GM12878 (cell line): ENCODE measurements around the gene SCNN1B. TPM values are rescaled to one million over a fixed set of nuclear protein-coding genes. Genes with fewer than 3 reads are reported as not detected.

ENCODE experiments used
- ATAC-seq: fragments of 200-7000 bp; cut with Tn5 transposase; 3 replicates; pipeline ENCODE4 v1.9.1; 2020; ENCODE audit warnings: mild to moderate bottlenecking, moderate library complexity
- BruUV-seq: library from RNA; stranded (reverse); fragments of 400-500 nt; replicated peaks from 2 replicates; lab custom pipeline; 2021; lab: Mats Ljungman, UMichigan
- CTCF ChIA-PET: fragments of 300-600 bp; sonication (Branson Sonifier 250); formaldehyde crosslinking; extraction: SDS; loops from one replicate; lab custom pipeline; 2021; ENCODE audit warnings: inconsistent platforms; lab: Yijun Ruan, JAX
- POLR2A ChIA-PET: fragments of 350-600 bp; formaldehyde crosslinking; extraction: SDS; loops from one replicate; lab custom pipeline; 2021; ENCODE audit warnings: inconsistent platforms; lab: Charles Lee
- RAD21 ChIA-PET: fragments of 300-600 bp; sonication (Branson Sonifier 250); formaldehyde crosslinking; loops from one replicate; lab custom pipeline; 2023; ENCODE audit warnings: antibody characterized with exemption; ENCODE audit not compliant: unreplicated experiment; lab: Charles Lee
- SMC1A ChIA-PET: fragments of 300-600 bp; sonication (Branson Sonifier 250); formaldehyde crosslinking; loops from one replicate; lab custom pipeline; 2023; ENCODE audit not compliant: unreplicated experiment, uncharacterized antibody; lab: Charles Lee
- DNase-seq: peaks from one replicate; pipeline ENCODE4 v3.0.0-alpha.2; 2011; ENCODE audit warnings: low read depth, low spot score
- FAIRE-seq: peaks from 3 replicates; lab custom pipeline; 2011; peaks lifted over from hg19 to GRCh38; lab: Jason Lieb, UNC
- H2AFZ ChIP-seq: 2 replicates; pipeline ENCODE4 v1.6.0; 2011; ENCODE audit warnings: low read depth, low read length, control low read depth; ENCODE audit not compliant: control insufficient read depth
- H3K27ac ChIP-seq: 2 replicates; pipeline ENCODE4 v1.5.1; 2011; ENCODE audit warnings: control low read depth; ENCODE audit not compliant: control insufficient read depth, insufficient read depth
- H3K27me3 ChIP-seq, 2 experiments: replicated peaks in 1 of 2; 2 replicates each; pipeline versions ENCODE4 v1.6.0 to v1.6.1; 2011; ENCODE audit warnings: low read length in 1 of 2; ENCODE audit not compliant: control insufficient read depth in 2 of 2, insufficient read depth in 2 of 2
- H3K36me3 ChIP-seq, 2 experiments: 2 replicates each; pipeline ENCODE4 v1.5.1; 2011; ENCODE audit warnings: low read length in 1 of 2; ENCODE audit not compliant: control insufficient read depth in 2 of 2, insufficient read depth in 2 of 2
- H3K4me1 ChIP-seq: 2 replicates; pipeline ENCODE4 v1.6.1; 2011; ENCODE audit warnings: mild to moderate bottlenecking, low read length, moderate library complexity, mixed read lengths; ENCODE audit not compliant: control insufficient read depth, insufficient read depth
- H3K4me2 ChIP-seq: 2 replicates; pipeline ENCODE4 v1.6.0; 2011; ENCODE audit warnings: control low read depth; ENCODE audit not compliant: control insufficient read depth, insufficient read depth
- H3K4me3 ChIP-seq: fragments of 200-600 bp; sonication (generic); 2 replicates; pipeline ENCODE4 v1.5.1; 2016
- H3K79me2 ChIP-seq: 2 replicates; pipeline ENCODE4 v1.6.0; 2011; ENCODE audit warnings: low read length; ENCODE audit not compliant: control insufficient read depth, insufficient read depth
- H3K9ac ChIP-seq: 2 replicates; pipeline ENCODE4 v1.8.0; 2011; ENCODE audit warnings: low read length, control low read depth, mixed read lengths; ENCODE audit not compliant: control insufficient read depth, insufficient read depth
- H3K9me3 ChIP-seq: replicated peaks from 3 replicates; pipeline ENCODE4 v1.5.1; 2011; ENCODE audit warnings: mild to moderate bottlenecking, low read length; ENCODE audit not compliant: control insufficient read depth, insufficient read depth
- H4K20me1 ChIP-seq: 2 replicates; pipeline ENCODE4 v1.6.0; 2011; ENCODE audit not compliant: control insufficient read depth, insufficient read depth
- BCLAF1 ChIP-seq: fragments of 450-650 bp; IDR thresholded peaks from 2 replicates; pipeline ENCODE4 v1.6.1; 2017; ENCODE audit warnings: antibody characterized with exemption, mild to moderate bottlenecking, moderate library complexity
- BHLHE40 ChIP-seq, 2 experiments: fragments of 450-650 bp in 1 of 2; IDR thresholded peaks; 2 replicates each; pipeline ENCODE4 v1.6.1; 2011 to 2017; ENCODE audit warnings: low read depth in 2 of 2, borderline replicate concordance in 1 of 2, improper control_type of control experiment in 1 of 2, low read length in 1 of 2, mild to moderate bottlenecking in 1 of 2
- BRCA1 ChIP-seq: IDR thresholded peaks from 2 replicates; pipeline ENCODE4 v1.6.1; 2011; ENCODE audit warnings: low read depth, low read length, improper control_type of control experiment
- GABPA ChIP-seq: IDR thresholded peaks from 2 replicates; pipeline ENCODE4 v1.6.1; 2014; ENCODE audit warnings: antibody characterized with exemption, low read depth, mild to moderate bottlenecking, inconsistent platforms
- GATAD2B ChIP-seq: fragments of 450-650 bp; conservative IDR thresholded peaks from 2 replicates; pipeline ENCODE4 v1.6.1; 2017; ENCODE audit warnings: low read depth, mild to moderate bottlenecking, moderate library complexity
- HDAC6 ChIP-seq: fragments of 200-600 bp; sonication (generic); IDR thresholded peaks from one replicate; pipeline ENCODE4 v1.8.0; 2017; ENCODE audit warnings: antibody characterized with exemption; ENCODE audit not compliant: unreplicated experiment
- MXI1 ChIP-seq: fragments of 150-350 bp; IDR thresholded peaks from 2 replicates; pipeline ENCODE4 v1.6.1; 2011; ENCODE audit warnings: low read depth, mild to moderate bottlenecking, inconsistent platforms, low read length, improper control_type of control experiment
- PAX5 ChIP-seq: IDR thresholded peaks from 2 replicates; pipeline ENCODE4 v1.6.1; 2011; ENCODE audit warnings: low read depth, low read length, borderline replicate concordance
- RAD51 ChIP-seq: fragments of 450-650 bp; IDR thresholded peaks from 2 replicates; pipeline ENCODE4 v1.6.1; 2016; ENCODE audit warnings: moderate library complexity, mild to moderate bottlenecking, inconsistent platforms
- SMAD5 ChIP-seq: IDR thresholded peaks from 2 replicates; pipeline ENCODE4 v1.6.1; 2016; ENCODE audit warnings: antibody characterized with exemption, low read depth
- SREBF2 ChIP-seq: IDR thresholded peaks from 2 replicates; pipeline ENCODE4 v1.6.1; 2012; ENCODE audit warnings: mild to moderate bottlenecking, low read length
- USF2 ChIP-seq: IDR thresholded peaks from 2 replicates; pipeline ENCODE4 v1.6.1; 2011; ENCODE audit warnings: low read depth, low read length, improper control_type of control experiment, borderline replicate concordance
- ZNF217 ChIP-seq: fragments of 450-650 bp; IDR thresholded peaks from 2 replicates; pipeline ENCODE4 v1.6.1; 2017; ENCODE audit warnings: antibody characterized with exemption, mild to moderate bottlenecking
- WGBS: methylation state at CpG from one replicate; pipeline ENCODE4 v1.1.6; 2016; ENCODE audit warnings: low lambda C conversion rate; ENCODE audit not compliant: insufficient replicate concordance, insufficient coverage; ENCODE audit errors: missing lambda C conversion rate; 5-methylcytosine and 5-hydroxymethylcytosine counted together
- in situ Hi-C: fragments of 300-500 bp; cut with MboI; formaldehyde crosslinking; loops from 9 replicates; pipeline ENCODE4 v1.14.3; 2018; ENCODE audit warnings: mixed read lengths
- intact Hi-C: fragments of 100-400 bp; cut with micrococcal nuclease; formaldehyde crosslinking; loops from one replicate; pipeline ENCODE4 v1.14.2; 2022; ENCODE audit not compliant: unreplicated experiment
- polyA plus RNA-seq, 11 experiments: library from polyadenylated mRNA; depleted of rRNA in 4 of 11; unstranded in 6 of 11; stranded (reverse) in 5 of 11; fragments of >200 nt; fragmentation: Nextera tagmentation in 4 of 11; fragmentation: Illumina TruSeq in 1 of 11; extraction: Ambion mirVana in 4 of 11; extraction: Trizol in 1 of 11; gene quantifications; 1 replicate in 1 of 11; 2 replicates in 10 of 11; pipeline versions ENCODE4 v1.2.1 to v1.2.3, GENCODE V29; 2011 to 2016; ENCODE audit warnings: inconsistent platforms in 2 of 11, missing spikeins in 2 of 11, low read depth in 1 of 11
- total RNA-seq, 4 experiments: library from RNA; depleted of rRNA in 3 of 4; stranded (reverse); fragments of >200 nt in 3 of 4; fragmentation: Illumina TruSeq in 1 of 4; extraction: Trizol in 1 of 4; gene quantifications; 2 replicates each; pipeline versions ENCODE4 v1.2.1 to v1.2.3, GENCODE V29; 2013 to 2021

Gene SCNN1B
- total and polyA plus RNA-seq, 10 of the 15 experiments (the other 5 are each of a cell fraction or from before 2014, with no cell fraction given): 0.28 to 1.5 (median 0.64) TPM

DNA sequence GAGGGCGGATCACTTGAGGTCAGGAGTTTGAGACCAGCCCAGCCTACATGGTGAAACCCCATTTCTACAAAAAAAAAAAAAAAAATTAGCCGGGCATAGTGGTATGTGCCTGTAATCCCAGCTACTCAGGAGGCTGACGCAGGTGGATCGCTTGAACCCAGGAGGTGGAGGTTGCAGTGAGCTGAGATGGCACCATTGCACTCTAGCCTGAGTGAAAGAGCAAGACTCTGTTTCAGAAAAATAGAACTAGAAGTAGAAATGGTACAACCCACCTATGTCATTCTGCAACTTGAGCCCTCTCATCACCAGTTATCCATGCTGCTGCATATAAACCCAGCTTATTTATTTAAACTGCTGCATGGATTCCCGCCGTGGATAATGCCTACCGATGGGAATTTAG is 1.6 kb downstream of the SCNN1B start:
- WGBS: 71% methylated on average over 6 of the region's 7 CpGs
- Histone ChIP-seq H3K4me2 (no peak overlapping the region), H3K4me3 (no peak overlapping the region), H3K9ac (no peak overlapping the region), H2AFZ (no peak overlapping the region), H3K36me3 (no peaks in the 10 kb centered on the region), H4K20me1 (no peaks in the 10 kb centered on the region)
- ChIA-PET RAD21 (interaction anchor here (1.9 to 5.0 kb wide), 3 partner anchors 33 to 131 kb away, joined by 4 to 30 read pairs (median 24); no protein-coding TSS in a partner anchor), POLR2A (interaction anchor here (0.6 to 0.9 kb wide), 2 partner anchors 9 to 1336 kb away, joined by 3 to 6 read pairs; no protein-coding TSS in a partner anchor), SMC1A (interaction anchor here (1.4 to 4.2 kb wide), 3 partner anchors 8 to 131 kb away, joined by 4 to 23 read pairs (median 12); no protein-coding TSS in a partner anchor)
- intact Hi-C loops: no loop called here
- BruUV-seq: no TSS peak
- FAIRE-seq: peak; percentile 23
- TF ChIP-seq BRCA1: no peak
- TF ChIP-seq GATAD2B: no peak
- no peak for TF ChIP-seq RAD51
- TF ChIP-seq BCLAF1: no peak
- TF ChIP-seq HDAC6: no peak
- TF ChIP-seq USF2: no peak
- no peak for TF ChIP-seq MXI1
- TF ChIP-seq SREBF2: no peak
- TF ChIP-seq PAX5: no peak
- no peak for TF ChIP-seq BHLHE40 (IDR thresholded peaks at IDR 0.05; ENCODE audit: borderline replicate concordance in 1 of 2, low read depth in 2 of 2, low read length in 1 of 2)
- TF ChIP-seq GABPA: no peak
- TF ChIP-seq ZNF217: no peak
- no peak for TF ChIP-seq SMAD5
- TF ChIP-seq, all 136 proteins: peak for 0
- ATAC-seq: no peak
- Histone ChIP-seq H3K9me3 (no peaks in the 10 kb centered on the region), H3K79me2 (no peaks in the 10 kb centered on the region), H3K4me1 (peaks cover 5% of the 10 kb centered on the region; the same call in 1 of the 2 replicates), H3K27ac (no peak overlapping the region), H3K27me3 (peaks cover 2 to 3% of the 10 kb centered on the region in 2 experiments; a peak in 2 of 4 replicates)
- no peak for DNase-seq
- in situ Hi-C loops: no loop called here
- CTCF ChIA-PET: interaction anchor here (2.3 to 6.6 kb wide), 2 partner anchors 32 to 131 kb away, joined by 9 to 77 read pairs; no protein-coding TSS in a partner anchor
